GM12891 (cell line): ENCODE results near the gene RGS3.

ENCODE experiments used
- POLR2A ChIP-seq: IDR thresholded peaks from 2 replicates; pipeline ENCODE4 v1.6.1; 2011; ENCODE audit warnings: low read depth, low read length, control low read depth
- POLR2AphosphoS5 ChIP-seq: IDR thresholded peaks from 2 replicates; pipeline ENCODE4 v1.6.1; 2011; ENCODE audit warnings: low read depth, low read length, control low read depth
- POU2F2 ChIP-seq: IDR thresholded peaks from 2 replicates; pipeline ENCODE4 v1.6.1; 2011; ENCODE audit warnings: low read depth, mild to moderate bottlenecking, control low read depth, low read length, moderate library complexity
- TAF1 ChIP-seq: IDR thresholded peaks from 2 replicates; pipeline ENCODE4 v1.6.1; 2011; ENCODE audit warnings: low read depth, low read length, control low read depth

- TF ChIP-seq POU2F2 (no peak), TAF1 (no peak), POLR2A (no peak), POLR2AphosphoS5 (no peak)
Observed at GRCh38 chr9:113501852-113502251, 38.3 kb downstream of the RGS3 start.
